Erythroblast (primary cell): Measurements from ENCODE around the gene NCLN.

Source experiments
- GATA1 ChIP-seq: IDR thresholded peaks from 2 replicates; pipeline ENCODE4 v1.6.1; 2011; ENCODE audit warnings: low read depth, mild to moderate bottlenecking, control low read depth, low read length, moderate library complexity
- POLR2A ChIP-seq: IDR thresholded peaks from 2 replicates; pipeline ENCODE4 v1.6.1; 2011; ENCODE audit warnings: mild to moderate bottlenecking, low read length

GRCh38 chr19:3225169-3225485 is 39.4 kb downstream of the NCLN start:
- TF ChIP-seq POLR2A, result no peak
- no peak for TF ChIP-seq GATA1
